Right atrium auricular region (tissue), 2 donors: ENCODE measurements around the gene ZWILCH. TPM values are rescaled to one million over a fixed set of nuclear protein-coding genes. Genes with fewer than 3 reads are reported as not detected.

Experiments
- DNase-seq: peaks from one replicate; pipeline ENCODE4 v3.0.0-alpha.2; 2019; ENCODE audit warnings: low spot score
- H3K27ac ChIP-seq, 2 donors: fragments of 200-600 bp; sonication (generic); 1 replicate in 1 of 2; 2 replicates in 1 of 2; pipeline ENCODE4 v1.5.1; 2016 to 2019
- H3K27me3 ChIP-seq, 2 donors: fragments of 200-600 bp; sonication (generic); one replicate each; pipeline versions ENCODE4 v1.5.1 to v1.6.0; 2017 to 2019
- H3K36me3 ChIP-seq: fragments of 200-600 bp; sonication (generic); one replicate; pipeline ENCODE4 v1.5.1; 2016
- H3K4me1 ChIP-seq, 2 donors: fragments of 200-600 bp; sonication (generic); one replicate each; pipeline versions ENCODE4 v1.5.1 to v1.6.0; 2017 to 2019
- H3K4me3 ChIP-seq, 2 donors: fragments of 200-600 bp; sonication (generic); 1 replicate in 1 of 2; 2 replicates in 1 of 2; pipeline ENCODE4 v1.5.1; 2017 to 2019; ENCODE audit warnings: mild to moderate bottlenecking in 1 of 2, moderate library complexity in 1 of 2
- H3K9me3 ChIP-seq, 2 donors: fragments of 200-600 bp; sonication (generic); one replicate each; pipeline ENCODE4 v1.5.1; 2019
- CTCF ChIP-seq, 2 donors: fragments of 200-600 bp; sonication (generic); IDR thresholded peaks; one replicate each; pipeline ENCODE4 v1.5.1; 2019; ENCODE audit warnings: antibody characterized with exemption in 2 of 2
- total RNA-seq, 2 donors: library from RNA; depleted of rRNA; stranded (reverse); fragments of >200 nt; gene quantifications; one replicate each; pipeline ENCODE4 v1.1.0, GENCODE V29; 2016

The ZWILCH gene
- total RNA-seq, 2 donors from 2014 or later = 0.89 to 0.98 TPM

- TF ChIP-seq CTCF (IDR thresholded peaks at IDR 0.05) = no peak
- Histone ChIP-seq H3K4me3 (no peak overlapping the region), H3K9me3 (no peaks in the 10 kb centered on the region), H3K4me1 (peaks cover 0 to 8% of the 10 kb centered on the region in 2 donors), H3K36me3 (no peaks in the 10 kb centered on the region), H3K27me3 (no peaks in the 10 kb centered on the region), H3K27ac (no peak overlapping the region)
- no peak for DNase-seq
These were observed 64.5 kb downstream of the ZWILCH start for GRCh38 chr15:66569461-66570137.

- no peak for DNase-seq
- no peaks in the 10 kb centered on the region for H3K9me3 ChIP-seq
- H3K36me3 ChIP-seq = no peaks in the 10 kb centered on the region
These were observed 65.2 kb downstream of the ZWILCH start for GRCh38 chr15:66570327-66570726.

GRCh38 chr15:66570842-66571478, 65.8 kb downstream of the ZWILCH start:
- Histone ChIP-seq H3K27me3 (no peaks in the 10 kb centered on the region), H3K36me3 (no peaks in the 10 kb centered on the region), H3K4me3 (no peak overlapping the region), H3K27ac (no peak overlapping the region), H3K9me3 (no peaks in the 10 kb centered on the region), H3K4me1 (peaks cover 0 to 8% of the 10 kb centered on the region in 2 donors)
- no peak for DNase-seq
- TF ChIP-seq CTCF (IDR thresholded peaks at IDR 0.05) = no peak

More at GRCh38 chr15:66570327-66570726, 65.2 kb downstream of the ZWILCH start:
- no peak for TF ChIP-seq CTCF (IDR thresholded peaks at IDR 0.05)
- H3K4me3 ChIP-seq = no peak overlapping the region
- no peaks in the 10 kb centered on the region for H3K27me3 ChIP-seq
- peaks cover 0 to 8% of the 10 kb centered on the region in 2 donors for H3K4me1 ChIP-seq
- no peak overlapping the region for H3K27ac ChIP-seq

GRCh38 chr15:66572146-66572545, 67.0 kb downstream of the ZWILCH start:
- Histone ChIP-seq H3K36me3 (no peaks in the 10 kb centered on the region), H3K27ac (no peak overlapping the region), H3K27me3 (no peaks in the 10 kb centered on the region), H3K9me3 (no peaks in the 10 kb centered on the region), H3K4me1 (peaks cover 0 to 3% of the 10 kb centered on the region in 2 donors), H3K4me3 (no peak overlapping the region)
- no peak for TF ChIP-seq CTCF (IDR thresholded peaks at IDR 0.05)
- no peak for DNase-seq

- no peak for DNase-seq
- no peak overlapping the region for H3K27ac ChIP-seq
- H3K36me3 ChIP-seq = no peaks in the 10 kb centered on the region
- no peaks in the 10 kb centered on the region for H3K4me1 ChIP-seq
- no peak for TF ChIP-seq CTCF (IDR thresholded peaks at IDR 0.05)
- no peak overlapping the region for H3K4me3 ChIP-seq
- no peaks in the 10 kb centered on the region for H3K27me3 ChIP-seq
- no peaks in the 10 kb centered on the region for H3K9me3 ChIP-seq
These were observed 68.2 kb downstream of the ZWILCH start for GRCh38 chr15:66573348-66573718.
